OCI-M1 (cell line): ENCODE measurements around the gene ACOX3.

ENCODE experiments used
- DNase-seq: peaks from one replicate; lab custom pipeline; 2025; lab: John Stamatoyannopoulos, UW

ACOX3 gene

DNA sequence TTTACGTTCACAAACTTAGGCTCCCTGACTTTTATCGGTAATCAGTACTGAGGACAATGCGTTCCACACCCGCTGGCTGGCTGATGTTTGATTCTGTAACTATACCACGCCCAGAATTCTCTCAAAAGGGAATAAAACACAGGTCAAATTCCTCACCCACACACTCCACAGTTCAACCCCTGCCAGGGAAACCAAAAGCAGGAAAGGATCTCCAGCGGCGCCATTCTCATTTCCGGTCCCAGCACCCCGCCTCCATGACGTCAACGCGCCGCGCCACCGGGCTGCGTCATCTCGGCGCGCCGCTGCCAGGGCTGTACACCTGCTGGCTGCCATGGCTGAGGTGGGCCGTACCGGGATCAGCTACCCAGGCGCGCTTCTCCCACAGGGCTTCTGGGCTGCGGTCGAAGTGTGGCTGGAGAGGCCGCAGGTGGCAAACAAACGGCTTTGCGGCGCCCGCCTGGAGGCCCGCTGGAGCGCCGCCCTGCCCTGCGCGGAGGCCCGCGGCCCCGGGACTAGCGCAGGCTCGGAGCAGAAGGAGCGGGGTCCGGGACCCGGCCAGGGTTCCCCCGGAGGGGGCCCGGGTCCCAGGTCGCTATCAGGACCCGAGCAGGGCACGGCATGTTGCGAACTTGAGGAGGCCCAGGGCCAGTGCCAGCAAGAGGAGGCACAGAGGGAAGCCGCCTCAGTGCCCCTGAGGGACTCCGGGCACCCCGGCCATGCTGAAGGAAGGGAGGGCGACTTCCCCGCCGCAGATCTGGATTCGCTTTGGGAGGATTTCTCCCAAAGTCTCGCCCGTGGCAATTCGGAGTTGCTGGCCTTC lies at the start of gene ACOX3, which contains the start of gene TRMT44:
TSS of gene ACOX3 (minus strand) at position 232 of the 820 bp plus-strand sequence. CDS start 24,202 bp downstream, outside the sequence.
TSS of gene TRMT44 (plus strand) at position 286 of the 820 bp plus-strand sequence. CDS start at position 332, 46 bp downstream.
- DNase-seq = peak; percentile 93

DNA sequence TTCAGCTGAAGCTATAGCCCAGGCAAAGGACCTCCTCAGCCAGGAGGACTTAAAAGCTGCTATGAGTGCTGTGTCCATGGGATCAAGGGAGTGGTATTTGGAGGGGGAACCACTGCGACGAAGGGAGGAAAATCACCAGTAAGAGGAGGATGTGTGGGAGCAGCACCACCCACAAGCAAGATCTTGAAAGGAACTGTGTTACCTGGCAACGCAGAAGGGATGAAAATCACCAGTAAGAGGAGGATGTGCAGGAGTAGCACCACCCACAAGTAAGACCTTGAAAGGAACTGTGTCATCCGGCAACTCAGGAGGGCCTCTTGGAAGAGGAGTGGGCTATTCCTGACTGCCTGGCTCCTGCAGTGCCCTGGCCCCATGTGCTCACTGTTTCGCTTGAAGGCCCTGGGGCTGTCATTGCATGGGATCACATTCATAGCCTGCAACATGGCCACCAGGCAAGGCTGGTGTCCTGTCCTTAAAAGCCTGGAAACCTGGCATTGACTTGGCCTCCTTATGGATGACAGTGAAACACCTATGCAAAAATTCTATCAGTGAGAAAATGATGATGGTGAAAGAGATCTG lies 48.4 kb upstream of the ACOX3 start:
- no peak for DNase-seq

DNA sequence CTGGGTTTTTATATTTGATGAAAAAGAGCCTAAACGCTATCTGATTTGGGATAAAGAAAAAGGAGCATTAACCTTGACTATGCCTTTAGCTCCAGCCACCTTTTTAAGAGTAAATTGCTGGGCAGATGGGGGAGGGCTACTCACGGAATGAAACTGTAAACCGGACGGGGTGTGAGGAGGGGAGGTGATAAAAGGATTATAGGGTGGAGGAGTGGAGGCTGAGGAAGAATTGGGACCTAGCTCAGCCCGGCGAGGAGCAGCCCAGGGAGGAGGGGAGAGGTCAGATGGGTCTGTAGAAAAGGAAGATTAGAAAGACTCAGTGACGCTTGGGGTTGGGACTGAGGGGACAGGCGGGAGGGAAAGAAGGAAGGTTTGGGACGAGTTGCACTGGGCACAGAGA lies 46.1 kb upstream of the ACOX3 start:
- DNase-seq = peak; percentile 7

DNA sequence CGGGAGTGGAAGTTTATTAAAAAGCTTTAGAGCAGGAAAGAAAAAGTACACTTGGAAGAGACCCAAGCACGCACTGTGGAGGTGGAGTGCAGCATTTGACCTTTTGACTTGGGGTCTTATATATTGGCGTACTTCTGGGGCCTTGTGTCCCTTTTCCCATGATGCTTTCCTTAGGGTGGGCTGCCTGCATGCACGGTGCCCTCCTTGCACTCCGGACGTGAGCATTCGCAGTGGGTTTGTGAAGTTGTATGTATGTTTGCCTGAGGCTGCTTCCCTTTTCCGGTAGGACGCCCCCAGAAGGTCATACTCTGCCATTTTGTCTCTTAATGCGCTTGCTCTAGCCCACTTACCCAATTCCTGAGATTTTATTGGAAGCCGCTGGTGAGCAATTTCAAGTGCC lies 39.7 kb upstream of the ACOX3 start:
- no peak for DNase-seq

DNA sequence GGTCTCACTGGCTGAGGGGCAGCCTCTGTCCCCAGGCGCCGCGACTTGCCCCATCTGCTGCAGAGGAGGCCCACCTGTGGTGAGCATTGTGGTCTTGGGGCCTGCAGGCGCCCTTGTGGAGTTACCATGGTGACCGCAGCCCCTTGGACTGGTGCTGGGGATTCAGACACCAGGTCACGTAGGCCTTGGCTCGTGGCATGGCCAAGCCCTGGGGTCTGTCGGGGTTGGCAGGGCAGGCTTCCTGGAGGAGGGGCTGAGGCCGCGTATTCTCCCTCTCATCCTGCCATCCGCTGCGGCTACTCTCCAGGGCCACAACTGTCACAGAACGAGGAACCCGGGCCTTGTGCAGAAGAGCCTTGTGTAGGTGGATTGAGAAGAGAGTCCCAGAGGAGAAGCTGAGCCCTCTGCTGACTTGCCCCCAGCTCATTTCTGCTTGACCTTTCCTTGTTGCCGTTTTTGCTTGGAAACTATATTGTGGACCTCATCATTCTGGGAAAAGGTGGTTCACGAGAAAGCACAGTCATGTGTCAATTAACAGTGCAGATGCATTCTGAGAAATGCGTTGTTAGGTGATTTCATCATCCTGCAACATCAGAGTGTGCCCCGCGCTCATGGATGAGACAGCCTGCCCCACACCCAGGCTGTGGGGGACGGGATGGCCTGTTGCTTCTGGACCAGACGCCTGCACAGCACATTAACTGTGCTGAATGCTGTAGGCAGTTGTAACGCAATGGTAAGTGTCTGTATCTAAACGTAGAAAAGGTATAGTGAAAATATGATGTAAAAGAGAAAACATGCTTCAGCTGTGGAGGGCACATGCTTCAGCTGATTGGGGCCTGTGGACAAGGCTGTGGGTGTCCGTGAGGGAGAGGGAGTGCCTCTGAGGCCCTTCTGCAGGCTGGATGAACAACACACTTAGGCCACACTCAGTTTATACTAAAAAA lies 38.5 kb upstream of the ACOX3 start:
- peak; percentile 74 for DNase-seq

DNA sequence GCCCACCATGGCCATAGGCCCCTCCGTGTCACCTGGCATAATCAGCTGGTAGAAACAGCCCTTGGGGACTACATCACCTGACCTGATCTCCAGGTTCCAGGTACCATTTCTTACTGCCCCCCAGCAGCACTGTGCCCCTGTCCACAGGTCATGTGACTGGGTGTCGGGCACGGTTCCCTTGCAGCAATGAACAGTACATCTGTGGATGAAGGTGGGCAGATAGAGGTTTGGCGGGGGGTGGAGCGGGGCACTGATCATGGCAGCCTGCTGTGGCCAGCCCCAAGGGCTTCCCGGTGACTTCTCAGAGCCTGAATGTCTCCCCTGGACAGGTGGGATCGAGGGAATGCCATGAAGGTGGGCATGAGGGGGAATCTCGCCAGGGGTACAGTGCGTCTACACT lies 37.8 kb upstream of the ACOX3 start:
- DNase-seq = no peak

DNA sequence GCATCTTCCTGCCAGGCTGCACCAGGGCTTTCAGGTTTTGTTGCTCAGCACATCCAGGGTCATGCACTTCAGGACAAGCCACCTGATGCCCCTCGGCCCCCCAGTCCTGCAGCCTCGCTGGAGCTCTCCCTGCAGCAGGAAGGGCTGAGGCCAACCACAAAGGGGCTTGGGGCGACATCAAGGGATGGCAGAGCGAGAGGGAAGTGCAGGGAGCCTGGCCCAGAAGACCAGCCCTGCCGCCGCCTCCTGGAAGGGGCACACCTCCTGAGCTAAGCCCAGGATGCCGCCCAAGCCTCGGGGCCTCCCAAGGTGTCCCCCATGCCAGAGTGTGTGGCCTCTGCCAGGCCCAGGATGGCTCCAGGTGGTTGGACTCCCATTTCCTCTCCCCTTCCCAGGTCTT lies 37.2 kb upstream of the ACOX3 start:
- no peak for DNase-seq

DNA sequence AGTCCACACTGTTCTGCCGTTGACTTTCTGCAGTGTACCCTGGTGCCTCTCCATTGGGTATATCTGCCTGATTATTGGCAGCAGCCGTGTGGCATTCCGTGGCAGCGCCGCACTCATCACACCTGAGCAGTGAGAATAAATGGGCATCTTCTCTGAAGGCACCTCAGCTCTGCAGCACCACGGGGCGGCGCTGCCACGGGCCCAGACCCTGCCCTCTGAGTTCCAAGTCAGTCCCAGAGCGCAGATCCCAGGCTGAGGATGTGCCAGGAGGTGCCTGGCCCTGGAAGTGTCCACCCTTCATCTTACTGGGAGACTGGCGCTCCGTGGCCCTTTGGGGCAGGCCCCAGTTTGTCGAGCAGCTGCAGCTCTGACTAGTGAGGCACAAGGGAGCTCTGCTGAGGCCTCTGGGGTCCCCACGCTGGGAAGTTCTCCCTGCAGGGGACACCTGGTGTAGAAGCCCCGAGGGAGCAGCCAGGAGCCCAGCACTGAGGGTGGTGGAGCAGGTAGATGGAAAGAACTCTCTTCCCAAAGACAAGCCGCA lies 36.6 kb upstream of the ACOX3 start:
- no peak for DNase-seq

DNA sequence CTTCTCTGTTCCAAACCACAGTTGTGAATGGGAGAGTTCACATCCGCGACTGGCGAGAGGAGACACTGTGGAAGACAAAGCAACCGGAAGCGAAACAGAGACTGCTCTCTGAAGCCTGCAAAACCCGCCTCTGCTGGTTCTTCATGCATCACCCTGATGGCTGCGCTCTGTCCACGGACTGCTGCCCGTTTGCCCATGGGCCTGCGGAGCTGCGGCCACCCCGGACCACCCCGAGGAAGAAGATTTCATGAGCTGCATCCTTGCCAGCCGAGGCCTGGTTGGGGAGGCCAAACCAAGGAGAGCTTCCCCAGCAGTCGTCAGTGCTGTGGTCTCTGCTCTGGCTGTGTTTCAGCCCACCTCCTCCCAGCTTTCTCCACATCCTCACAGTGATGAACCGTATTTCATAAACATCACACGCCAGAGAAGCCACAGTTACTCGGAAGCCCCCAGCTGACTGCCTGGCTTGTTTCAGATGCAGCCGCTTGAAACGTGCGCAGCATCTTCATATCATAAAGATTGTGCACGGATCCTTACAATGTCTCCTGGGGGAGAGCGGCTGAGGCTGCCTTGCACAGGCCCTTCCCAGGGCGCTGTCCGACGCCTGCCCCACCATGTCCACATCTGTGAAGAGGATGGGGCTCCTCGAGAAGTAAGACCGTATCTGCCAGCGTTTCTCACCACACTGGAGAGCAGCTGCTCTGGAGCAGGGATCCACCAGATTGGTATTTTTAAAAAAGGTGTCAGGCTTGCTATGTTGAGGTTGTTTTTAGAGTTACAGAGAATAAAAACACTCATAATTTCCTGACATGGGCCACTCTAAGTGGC lies 35.4 kb upstream of the ACOX3 start:
- DNase-seq = no peak

DNA sequence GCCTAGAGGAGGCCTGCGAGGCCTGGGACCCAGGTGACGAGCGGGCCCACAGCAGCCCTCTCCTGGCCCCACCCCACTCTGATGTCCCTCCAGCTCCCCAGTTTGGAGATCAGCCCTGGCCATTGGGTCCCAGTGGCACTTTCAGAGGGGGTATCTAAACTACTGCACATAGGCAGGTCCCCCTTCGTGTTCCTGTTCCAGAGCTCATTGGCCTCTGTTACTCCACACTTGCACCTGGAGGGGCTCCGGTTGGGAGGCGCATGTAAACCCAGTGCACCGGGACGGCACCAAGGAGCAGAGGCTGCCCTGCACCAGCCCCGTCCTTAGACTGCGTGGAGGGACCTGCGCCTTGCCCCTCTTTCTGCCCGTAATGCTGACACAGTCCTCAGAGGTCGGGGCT lies 34.3 kb upstream of the ACOX3 start:
- no peak for DNase-seq

DNA sequence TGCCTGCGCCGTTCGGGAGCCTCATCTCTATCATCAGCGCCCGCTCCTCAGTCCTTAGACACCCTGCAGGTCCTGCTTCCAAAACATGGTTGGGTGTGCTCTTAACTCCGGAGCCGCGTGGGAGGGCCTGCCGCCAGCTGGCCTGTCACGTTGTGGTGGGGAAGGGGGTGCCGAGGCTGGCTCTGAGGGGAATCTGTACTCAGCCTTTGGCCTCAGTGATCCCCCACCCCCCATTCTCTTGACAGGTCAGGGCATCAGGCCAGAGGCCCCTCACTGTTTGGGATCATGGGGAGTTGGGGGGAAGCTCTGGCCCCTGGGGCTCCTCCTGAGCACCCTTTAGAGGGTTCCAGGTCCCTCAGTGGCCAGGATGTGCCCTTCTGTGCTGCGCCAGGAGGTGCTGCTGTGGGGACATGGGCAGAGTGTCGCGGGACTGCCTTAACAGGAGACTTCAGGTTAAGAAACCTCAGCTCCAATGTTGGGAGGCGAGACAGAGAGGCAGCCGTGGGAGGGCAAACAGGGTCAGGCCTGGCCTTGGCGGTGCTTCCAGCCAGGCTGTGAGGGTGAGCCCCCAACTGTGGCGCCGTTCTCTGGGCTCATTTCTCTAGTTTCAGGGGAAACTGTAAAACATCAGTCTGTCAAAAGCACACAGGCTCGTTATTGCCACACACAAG lies 33.5 kb upstream of the ACOX3 start:
- DNase-seq = no peak

DNA sequence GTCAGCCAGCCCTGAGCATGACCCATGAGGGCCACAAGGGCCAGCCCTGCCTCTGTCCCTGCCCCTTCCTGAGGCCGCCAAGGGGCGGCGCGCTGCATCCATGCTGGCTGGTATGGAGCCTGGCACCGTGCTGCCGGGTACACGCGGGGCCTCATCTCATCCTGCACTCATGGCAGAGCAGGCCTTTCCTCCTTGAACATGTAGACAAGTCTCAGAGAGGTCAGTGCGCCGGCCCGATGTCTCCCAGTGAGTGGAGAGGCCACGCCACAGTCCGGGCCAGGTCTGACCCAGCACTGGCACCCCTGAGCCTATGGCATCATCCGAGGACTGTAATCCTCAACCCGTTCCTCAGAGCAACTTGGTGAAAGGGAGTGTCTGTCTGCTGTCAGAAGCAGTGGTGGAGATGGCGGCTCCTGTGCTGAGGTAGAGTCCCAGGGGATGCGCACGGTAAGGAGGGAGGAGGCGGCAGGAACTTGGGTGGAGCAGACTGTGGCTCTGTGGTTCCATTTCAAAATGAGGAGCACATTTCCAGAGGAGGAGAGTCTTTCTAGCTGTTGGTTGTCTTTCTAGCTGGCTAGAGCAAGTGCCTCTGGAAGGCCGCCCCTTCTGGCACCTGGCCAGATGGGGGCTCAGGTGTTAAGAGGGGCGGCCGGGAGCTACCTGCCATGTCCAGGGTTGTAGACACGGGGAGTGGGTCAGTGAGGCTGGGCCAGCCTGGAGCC lies 32.8 kb upstream of the ACOX3 start:
- DNase-seq = no peak

DNA sequence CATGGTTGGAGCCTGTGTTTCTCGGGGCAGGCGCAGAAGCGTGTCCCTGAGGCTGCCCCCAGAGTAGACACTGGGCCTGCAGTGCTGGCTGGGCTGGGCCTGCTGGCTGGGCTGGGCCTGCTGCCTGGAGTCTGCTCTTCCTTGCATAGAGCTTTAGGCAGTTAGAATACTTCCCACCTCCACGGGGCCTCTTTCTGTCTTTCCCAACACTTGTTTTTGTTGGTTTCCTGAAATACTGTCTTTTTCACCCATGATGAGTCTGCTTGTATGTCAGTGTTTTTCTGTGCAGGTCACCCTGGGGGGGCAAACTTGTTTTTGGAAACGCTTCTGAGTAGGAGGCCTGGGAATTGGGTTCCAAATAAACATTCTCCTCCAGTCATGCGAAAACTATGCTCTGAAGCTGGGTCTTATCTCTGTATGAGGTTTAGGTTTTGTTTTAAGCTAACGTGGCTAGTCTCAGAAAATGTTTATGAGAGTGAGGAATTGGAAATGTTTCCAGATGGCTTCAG lies 32.2 kb upstream of the ACOX3 start:
- DNase-seq = no peak

DNA sequence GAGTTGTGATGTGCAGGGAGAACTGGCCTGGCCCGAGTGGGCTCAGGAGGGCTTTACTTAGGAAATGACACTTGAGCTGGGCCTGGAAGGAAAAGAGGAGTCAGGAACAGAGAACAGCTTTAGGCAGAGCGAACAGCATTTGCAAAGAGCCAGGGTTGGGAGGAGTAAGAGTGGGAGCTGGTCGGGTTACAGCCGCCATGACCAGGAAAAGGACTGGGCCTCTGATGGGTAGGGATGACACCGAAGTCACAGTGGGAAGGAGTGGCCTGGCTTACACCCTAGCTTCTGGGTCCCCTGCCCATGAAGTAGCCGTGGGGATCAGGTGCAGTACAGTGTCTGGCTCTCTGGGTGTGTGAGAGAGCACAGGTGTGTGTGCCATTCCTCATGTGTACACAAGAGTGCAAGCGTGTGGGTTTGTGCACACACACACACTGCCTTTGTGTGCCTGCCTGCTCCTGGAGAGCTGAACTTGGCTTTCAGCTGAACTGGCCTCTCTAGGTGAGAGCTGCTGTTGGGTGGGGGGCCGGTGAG lies 31.7 kb upstream of the ACOX3 start:
- no peak for DNase-seq

DNA sequence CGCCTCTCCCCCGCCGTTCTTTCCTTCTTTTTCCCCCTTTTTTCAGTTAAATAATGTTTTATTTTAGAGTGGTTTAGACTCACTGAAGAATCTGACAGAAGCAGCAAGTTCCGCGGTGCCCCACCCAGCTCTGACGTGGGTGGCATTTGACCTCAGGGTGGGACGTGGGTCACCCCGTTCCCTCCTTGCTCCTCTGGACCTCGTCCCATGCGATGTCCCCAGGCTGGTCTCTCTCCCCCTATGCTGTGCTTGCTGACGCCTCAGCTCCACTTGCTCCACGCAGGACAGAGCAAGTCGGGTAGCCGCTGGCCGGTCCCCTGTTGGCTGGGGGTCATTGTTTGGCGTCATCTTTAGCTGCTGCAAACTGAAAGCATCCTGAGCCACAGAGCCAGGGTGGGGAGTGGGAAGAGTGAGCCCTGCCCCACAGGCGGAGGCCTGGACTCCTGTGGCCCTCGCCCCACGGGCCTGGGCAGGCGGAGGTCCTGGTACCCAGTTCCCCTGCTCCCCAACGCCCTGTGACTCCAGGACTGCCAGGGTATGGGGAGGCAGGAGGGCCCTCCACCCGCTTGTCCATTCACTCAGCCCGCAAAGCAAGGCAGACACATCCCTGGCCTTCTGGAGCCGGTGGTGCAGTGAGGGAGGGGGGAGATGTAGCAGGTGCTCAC lies 30.8 kb upstream of the ACOX3 start:
- no peak for DNase-seq

DNA sequence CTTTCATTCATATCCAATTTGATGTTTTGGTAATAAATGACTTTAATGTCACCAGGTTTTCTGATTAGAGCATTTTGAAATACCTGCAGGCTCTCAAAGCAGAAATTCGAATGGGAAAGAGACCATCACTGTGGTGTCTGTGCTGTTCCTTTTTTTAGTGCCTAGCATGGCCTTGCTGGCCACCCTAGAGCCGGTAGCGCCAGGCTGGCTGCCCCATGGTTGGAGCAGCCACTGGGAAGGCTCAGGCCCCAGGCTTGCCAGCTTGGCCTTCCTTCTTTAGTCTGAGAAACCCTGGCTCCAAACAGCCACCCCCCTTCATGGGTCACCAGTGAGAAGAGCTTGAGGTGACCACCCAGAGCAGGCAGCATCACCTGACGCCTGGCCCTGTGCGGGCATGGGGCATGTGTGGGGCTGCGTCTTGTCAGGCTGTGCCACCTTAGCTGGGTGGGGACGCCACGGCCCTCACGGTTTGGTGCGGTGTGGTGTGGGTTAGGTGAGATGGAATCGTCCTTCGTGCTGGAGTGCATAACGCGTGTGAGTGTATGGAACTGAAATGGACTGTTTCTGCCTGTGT lies 30.0 kb upstream of the ACOX3 start:
- DNase-seq = no peak

DNA sequence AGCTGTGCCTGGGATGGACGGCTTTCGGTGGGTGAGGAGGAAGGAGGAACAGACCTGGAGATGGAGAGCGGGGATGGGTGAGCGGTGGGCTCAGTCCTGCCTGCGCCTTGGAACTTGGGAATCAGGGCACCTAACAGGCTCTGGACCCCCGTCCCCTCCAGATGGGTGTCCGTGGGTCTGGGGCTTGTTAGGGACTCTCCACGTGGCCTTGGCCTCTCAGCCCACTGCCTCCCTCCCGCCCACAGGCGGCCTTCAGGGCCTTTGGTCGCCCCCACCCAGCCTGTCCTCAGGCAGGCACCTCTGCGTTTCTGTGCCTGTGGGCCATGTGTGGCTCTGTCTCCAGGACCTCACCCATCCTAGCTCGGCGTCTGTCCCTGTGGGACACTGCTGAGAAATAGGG lies 29.0 kb upstream of the ACOX3 start:
- no peak for DNase-seq

DNA sequence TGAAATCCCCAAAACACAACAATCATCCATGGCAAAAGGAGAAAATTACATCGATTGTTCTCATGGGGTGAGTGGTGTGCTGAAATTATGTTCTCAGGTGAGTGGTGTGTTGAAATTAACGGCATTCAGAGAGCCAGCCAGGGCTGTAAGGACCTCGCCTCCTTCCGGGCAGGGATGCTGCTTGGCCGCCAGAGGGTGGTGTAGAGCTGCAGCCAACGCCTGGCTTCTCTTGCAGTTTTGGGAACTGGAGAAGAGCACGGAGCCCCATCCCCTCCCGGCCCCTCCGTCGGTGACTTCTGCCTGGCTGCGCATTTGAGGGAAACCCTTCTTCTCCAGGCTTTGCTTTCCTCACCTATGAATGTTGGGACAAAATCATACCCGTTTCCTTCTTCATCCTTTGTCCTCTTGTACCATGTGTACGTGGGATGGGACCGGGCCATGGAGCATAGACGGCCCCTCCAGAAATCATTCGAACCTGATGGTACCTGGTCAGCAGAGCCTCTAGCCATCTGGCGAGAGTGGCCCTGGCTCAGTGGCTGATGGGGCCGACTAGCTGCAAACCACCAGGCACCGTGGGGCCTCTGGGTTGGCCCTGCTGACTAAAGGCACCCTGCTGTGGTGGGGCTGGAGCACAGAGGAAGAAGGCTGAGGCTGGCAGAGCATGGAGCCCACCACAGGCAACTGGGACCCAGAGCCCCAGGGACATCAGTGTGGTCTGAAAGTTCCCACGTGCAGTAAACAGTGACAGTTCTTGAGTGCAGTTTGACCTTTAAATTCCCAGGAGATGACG lies 28.4 kb upstream of the ACOX3 start:
- peak; percentile 65 for DNase-seq
